Coronary artery (tissue), 2 donors: ENCODE data around the gene SAMD9L.
A peak's percentile ranks its signal among the peaks of the same experiment; 100 is the strongest.

Experiments used
- DNase-seq: peaks from one replicate; pipeline ENCODE4 v3.0.0-alpha.2; 2017; ENCODE audit warnings: low spot score
- H3K27ac ChIP-seq, 2 donors: fragments of 200-600 bp; sonication (generic); one replicate each; pipeline ENCODE4 v1.5.1; 2016 to 2019
- H3K4me3 ChIP-seq: fragments of 200-600 bp; sonication (generic); 2 replicates; pipeline ENCODE4 v1.5.1; 2016; ENCODE audit warnings: mild to moderate bottlenecking, moderate library complexity
- TF ChIP-seq, protein P1 (sequence below): fragments of 200-600 bp; sonication (generic); IDR thresholded peaks from one replicate; pipeline ENCODE4 v1.5.1; 2019; ENCODE audit warnings: antibody characterized with exemption

SAMD9L gene

DNA sequence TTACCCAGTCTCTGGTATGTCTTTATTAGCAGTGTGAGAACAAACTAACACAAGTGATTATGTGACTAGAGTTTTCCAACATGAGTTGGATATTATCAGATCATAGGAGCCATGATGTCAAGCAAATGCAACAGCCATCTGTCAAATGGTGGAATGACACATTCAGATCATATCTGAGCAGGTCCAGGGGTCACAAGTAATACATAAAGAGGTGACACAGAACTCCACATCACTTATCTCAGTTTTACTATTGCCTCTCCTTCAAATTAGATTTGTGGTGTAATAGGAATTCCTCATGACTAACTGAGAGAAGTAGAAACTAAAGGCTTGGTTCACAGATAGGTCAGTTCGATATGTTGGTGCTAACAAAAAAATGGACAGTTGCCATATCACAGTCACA is 12.2 kb upstream of the SAMD9L start:
- TF ChIP-seq, protein P1, sequence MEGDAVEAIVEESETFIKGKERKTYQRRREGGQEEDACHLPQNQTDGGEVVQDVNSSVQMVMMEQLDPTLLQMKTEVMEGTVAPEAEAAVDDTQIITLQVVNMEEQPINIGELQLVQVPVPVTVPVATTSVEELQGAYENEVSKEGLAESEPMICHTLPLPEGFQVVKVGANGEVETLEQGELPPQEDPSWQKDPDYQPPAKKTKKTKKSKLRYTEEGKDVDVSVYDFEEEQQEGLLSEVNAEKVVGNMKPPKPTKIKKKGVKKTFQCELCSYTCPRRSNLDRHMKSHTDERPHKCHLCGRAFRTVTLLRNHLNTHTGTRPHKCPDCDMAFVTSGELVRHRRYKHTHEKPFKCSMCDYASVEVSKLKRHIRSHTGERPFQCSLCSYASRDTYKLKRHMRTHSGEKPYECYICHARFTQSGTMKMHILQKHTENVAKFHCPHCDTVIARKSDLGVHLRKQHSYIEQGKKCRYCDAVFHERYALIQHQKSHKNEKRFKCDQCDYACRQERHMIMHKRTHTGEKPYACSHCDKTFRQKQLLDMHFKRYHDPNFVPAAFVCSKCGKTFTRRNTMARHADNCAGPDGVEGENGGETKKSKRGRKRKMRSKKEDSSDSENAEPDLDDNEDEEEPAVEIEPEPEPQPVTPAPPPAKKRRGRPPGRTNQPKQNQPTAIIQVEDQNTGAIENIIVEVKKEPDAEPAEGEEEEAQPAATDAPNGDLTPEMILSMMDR = no peak

DNA sequence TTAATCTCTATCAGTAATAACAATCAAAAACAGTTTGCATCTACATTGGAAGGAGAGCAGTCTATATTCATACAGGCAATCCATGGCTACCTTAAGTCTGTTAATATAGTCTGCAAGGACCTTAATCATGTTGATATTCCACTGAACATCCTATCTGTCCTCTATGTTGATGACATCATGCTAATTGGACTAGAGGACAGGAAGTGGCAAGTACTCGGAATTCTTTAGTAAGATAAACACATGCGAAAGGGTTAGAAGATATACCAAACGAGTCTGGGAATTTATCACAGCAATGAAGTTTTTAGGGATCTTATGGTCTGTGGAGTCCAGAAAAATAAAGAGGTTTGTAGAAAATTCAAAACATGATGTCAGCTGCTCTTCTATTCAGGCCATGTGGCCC is 11.3 kb upstream of the SAMD9L start:
- H3K27ac ChIP-seq = no peak overlapping the region
- DNase-seq = no peak
- H3K4me3 ChIP-seq = no peak overlapping the region
- TF ChIP-seq, protein P1 = no peak

More for the DNA sequence above, 12.2 kb upstream of the SAMD9L start:
- Histone ChIP-seq H3K4me3 (no peak overlapping the region), H3K27ac (no peak overlapping the region)
- no peak for DNase-seq

DNA sequence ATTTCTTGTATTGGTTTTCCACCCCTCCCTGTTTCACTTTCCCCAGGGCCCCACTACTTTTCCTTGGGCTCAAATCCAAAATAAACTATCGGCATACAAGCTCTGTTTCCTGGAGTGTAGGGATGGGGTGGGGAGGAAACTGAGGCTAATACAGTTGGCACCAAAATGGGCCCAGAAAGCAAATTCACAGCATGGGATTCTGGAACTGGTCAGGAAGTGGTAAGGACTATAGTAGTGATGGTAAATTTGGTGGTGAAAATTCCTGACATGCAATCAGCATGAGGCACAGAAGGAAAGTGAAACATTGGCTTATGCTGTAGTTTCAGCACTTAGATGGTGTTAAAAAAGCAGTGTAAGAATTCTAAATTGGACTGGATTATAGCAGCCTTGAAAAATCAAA is 8.7 kb upstream of the SAMD9L start:
- DNase-seq = no peak
- Histone ChIP-seq H3K27ac (no peak overlapping the region), H3K4me3 (no peak overlapping the region)
- TF ChIP-seq, protein P1 = no peak

DNA sequence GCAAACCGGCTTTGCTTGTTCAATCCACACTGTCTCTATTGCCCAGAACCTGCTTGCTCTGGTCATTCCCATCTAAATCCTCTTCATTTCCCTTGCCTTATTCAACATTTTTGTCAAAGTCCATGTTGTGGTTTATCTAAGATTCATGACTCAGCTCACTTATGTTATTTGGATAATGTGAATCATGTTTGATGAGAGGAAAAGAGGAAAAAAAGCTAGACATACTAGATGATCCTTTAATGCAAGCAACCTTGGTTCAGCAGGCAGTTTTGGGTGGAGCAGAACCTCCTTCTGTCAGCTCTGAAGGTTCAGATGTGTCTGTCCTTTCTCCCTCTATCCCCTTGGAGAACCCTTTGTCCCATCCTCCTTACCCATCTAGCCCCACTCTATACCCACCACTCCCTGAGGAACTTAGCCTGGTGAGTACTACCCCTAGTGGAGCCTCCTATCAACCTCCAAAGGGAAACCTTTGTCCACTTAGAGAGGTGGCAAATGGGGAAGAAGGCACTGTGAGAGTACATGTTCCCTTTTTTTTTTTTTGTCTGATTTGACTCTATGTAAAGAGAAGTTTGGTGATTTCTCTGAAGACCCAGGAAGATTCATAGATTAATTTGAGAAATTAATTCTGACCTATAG is 2.1 kb upstream of the SAMD9L start:
- no peak overlapping the region for H3K4me3 ChIP-seq
- TF ChIP-seq, protein P1 = no peak
- no peak for DNase-seq
- no peak overlapping the region for H3K27ac ChIP-seq

DNA sequence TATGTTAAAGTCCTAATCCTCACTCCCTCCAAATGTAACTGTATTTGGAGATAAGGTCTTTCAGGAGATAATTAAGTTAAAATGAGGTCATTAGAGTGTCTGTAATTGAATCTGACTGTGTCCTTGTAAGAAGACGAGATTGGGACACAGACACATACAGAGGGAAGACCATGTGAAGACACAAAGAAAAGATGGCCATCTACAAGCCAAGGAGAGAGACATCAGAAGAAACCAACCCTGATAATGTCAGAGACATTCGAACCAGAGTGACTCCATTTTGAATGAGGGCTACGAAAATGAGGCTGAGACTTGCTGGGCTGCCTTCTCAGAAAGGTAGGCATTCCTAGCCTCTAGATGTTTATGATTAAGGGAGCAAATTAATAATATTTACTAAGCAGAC is 542 bp upstream of the SAMD9L start:
- Histone ChIP-seq H3K27ac (peak overlapping the region in 1 of 2 donors; percentile 30), H3K4me3 (peak overlapping the region; percentile 73)
- TF ChIP-seq, protein P1 = no peak
- DNase-seq = no peak

DNA sequence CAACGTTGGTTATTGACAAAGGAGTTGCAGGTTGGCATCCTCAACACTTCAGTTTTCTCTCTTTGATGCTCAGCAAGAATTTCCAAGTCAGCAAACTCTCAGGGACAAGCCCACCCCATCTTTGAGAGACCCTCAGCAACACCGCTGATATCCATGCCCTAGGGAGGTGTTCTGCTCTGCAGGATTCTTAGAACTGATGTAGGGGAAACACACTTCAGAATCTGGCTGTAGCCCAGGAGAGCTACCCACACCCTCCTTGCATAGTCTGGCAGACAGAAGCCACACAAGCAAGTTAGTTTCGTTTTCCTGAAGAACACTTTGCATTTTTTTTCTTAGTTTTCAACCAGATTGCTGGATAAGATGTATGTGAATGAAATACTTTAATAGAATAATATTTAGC is 822 bp downstream of the SAMD9L start:
- TF ChIP-seq, protein P1 = no peak
- H3K27ac ChIP-seq = peak overlapping the region; percentile 19 to 30
- peak overlapping the region; percentile 73 for H3K4me3 ChIP-seq
- DNase-seq = no peak

DNA sequence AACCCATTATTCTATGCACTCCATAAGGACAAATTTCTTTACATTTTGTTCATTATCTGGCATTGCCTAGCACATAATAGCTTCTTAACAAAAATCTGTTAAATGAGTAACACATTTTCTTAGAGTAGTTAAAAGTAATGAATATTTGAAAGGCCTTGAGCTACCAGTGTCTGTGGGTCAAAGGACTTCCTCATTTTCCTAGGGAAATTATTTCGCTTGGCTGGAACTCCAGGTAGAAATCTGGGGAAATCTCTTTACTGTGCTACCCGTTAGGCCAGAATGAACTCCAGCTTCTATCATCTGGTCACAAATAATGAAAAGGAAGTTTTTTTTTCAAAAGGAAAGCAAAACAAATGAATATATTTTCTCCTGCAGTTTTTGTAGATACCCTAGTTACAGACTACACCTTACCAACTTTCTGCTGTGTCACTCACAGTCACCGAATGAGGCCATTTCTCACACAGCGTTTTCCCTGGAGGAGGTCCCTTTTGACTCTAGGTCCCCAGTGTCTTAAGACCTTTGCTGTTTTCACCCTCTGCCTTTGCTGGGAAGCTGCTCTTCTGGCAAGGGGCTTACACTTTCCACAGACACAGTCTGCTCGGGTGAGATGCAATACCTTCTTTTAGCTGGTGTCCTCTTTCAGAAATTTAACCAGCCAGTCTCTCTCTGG is 1.6 kb downstream of the SAMD9L start:
- TF ChIP-seq, protein P1 = no peak
- peak overlapping the region; percentile 73 for H3K4me3 ChIP-seq
- H3K27ac ChIP-seq = peak overlapping the region; percentile 19 to 30
- no peak for DNase-seq
